ENCODE measurements around the gene NFATC2IP.

DNA sequence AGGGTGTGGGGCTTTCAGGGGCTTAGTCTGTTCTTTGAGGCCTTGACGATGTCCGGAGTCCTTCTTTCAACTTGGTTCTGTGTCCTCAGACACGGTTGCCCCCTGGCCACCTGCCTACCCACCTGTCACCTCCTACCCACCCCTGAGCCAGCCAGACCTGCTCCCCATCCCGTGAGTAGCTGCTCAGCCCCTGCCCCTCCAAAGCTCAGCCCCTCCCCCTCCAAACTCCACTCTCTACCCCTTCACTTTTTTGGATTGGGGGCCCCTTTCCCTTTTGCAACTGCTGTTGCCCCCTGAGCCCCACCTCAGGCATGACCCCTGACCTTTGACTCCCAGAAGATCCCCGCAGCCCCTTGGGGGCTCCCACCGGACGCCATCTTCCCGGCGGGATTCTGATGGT is 35.3 kb downstream of the NFATC2IP start:
- TF ChIP-seq EP300 (conservative IDR thresholded peaks at IDR 0.05; ENCODE audit: poor library complexity, severe bottlenecking) (no peak), POLR2AphosphoS5 (IDR thresholded peaks at IDR 0.05) (no peak), MXI1 (conservative IDR thresholded peaks at IDR 0.05; ENCODE audit: poor library complexity, severe bottlenecking) (no peak), RAD21 (conservative IDR thresholded peaks at IDR 0.05) (no peak), SMC3 (conservative IDR thresholded peaks at IDR 0.05; ENCODE audit: poor library complexity) (no peak), EZH2 (IDR thresholded peaks at IDR 0.05; ENCODE audit: borderline replicate concordance, insufficient read depth, low read length, poor library complexity, severe bottlenecking) (no peak), TAF1 (IDR thresholded peaks at IDR 0.05; ENCODE audit: low read depth) (no peak)
- TF ChIP-seq, protein P1, sequence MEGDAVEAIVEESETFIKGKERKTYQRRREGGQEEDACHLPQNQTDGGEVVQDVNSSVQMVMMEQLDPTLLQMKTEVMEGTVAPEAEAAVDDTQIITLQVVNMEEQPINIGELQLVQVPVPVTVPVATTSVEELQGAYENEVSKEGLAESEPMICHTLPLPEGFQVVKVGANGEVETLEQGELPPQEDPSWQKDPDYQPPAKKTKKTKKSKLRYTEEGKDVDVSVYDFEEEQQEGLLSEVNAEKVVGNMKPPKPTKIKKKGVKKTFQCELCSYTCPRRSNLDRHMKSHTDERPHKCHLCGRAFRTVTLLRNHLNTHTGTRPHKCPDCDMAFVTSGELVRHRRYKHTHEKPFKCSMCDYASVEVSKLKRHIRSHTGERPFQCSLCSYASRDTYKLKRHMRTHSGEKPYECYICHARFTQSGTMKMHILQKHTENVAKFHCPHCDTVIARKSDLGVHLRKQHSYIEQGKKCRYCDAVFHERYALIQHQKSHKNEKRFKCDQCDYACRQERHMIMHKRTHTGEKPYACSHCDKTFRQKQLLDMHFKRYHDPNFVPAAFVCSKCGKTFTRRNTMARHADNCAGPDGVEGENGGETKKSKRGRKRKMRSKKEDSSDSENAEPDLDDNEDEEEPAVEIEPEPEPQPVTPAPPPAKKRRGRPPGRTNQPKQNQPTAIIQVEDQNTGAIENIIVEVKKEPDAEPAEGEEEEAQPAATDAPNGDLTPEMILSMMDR (IDR thresholded peaks at IDR 0.05; ENCODE audit: poor library complexity, severe bottlenecking): no peak
- TF ChIP-seq, protein P2, sequence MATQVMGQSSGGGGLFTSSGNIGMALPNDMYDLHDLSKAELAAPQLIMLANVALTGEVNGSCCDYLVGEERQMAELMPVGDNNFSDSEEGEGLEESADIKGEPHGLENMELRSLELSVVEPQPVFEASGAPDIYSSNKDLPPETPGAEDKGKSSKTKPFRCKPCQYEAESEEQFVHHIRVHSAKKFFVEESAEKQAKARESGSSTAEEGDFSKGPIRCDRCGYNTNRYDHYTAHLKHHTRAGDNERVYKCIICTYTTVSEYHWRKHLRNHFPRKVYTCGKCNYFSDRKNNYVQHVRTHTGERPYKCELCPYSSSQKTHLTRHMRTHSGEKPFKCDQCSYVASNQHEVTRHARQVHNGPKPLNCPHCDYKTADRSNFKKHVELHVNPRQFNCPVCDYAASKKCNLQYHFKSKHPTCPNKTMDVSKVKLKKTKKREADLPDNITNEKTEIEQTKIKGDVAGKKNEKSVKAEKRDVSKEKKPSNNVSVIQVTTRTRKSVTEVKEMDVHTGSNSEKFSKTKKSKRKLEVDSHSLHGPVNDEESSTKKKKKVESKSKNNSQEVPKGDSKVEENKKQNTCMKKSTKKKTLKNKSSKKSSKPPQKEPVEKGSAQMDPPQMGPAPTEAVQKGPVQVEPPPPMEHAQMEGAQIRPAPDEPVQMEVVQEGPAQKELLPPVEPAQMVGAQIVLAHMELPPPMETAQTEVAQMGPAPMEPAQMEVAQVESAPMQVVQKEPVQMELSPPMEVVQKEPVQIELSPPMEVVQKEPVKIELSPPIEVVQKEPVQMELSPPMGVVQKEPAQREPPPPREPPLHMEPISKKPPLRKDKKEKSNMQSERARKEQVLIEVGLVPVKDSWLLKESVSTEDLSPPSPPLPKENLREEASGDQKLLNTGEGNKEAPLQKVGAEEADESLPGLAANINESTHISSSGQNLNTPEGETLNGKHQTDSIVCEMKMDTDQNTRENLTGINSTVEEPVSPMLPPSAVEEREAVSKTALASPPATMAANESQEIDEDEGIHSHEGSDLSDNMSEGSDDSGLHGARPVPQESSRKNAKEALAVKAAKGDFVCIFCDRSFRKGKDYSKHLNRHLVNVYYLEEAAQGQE (IDR thresholded peaks at IDR 0.05; ENCODE audit: borderline replicate concordance): no peak

Data from neural cell (in vitro differentiated cells).